ENCODE results near the gene DNAI4. TPM values are rescaled to one million over a fixed set of nuclear protein-coding genes. Genes with fewer than 3 reads are reported as not detected.

DNAI4 gene
- total RNA-seq, 2 donors from 2014 or later, result 1.7 to 3.0 TPM

Other genes starting within 250 kb of the DNAI4 start
- gene DYNLT5, start 172.4 kb downstream of the DNAI4 start, total RNA-seq, result not detected
- gene INSL5, start 123.6 kb downstream of the DNAI4 start, total RNA-seq, result not detected
- gene MIER1, start 134 bp upstream of the DNAI4 start, total RNA-seq, result 10 to 100 TPM; 51.1 to 56.5 TPM
- 10 to 100 TPM; 11.7 to 12.5 TPM for gene SLC35D1, start 129.3 kb upstream of the DNAI4 start, total RNA-seq
- under 1 TPM in 1 of 2 donors, not detected in 1; 0.41 TPM for gene C1orf141, start 210.1 kb upstream of the DNAI4 start, total RNA-seq
- gene IL23R, start 241.6 kb upstream of the DNAI4 start, total RNA-seq, result 10 to 100 TPM in 1 of 2 donors, under 1 TPM in 1; 0.87 to 15.6 TPM